ENCODE measurements around the gene SATB2. TPM values are rescaled to one million over a fixed set of nuclear protein-coding genes. Genes with fewer than 3 reads are reported as not detected.

SATB2 gene
- total RNA-seq, 1 experiment from 2014 or later = 16.5 TPM

GRCh38 chr2:199310771-199311585, 146.8 kb downstream of the SATB2 start:
- no peak overlapping the region for H3K27ac Mint-ChIP-seq (ENCODE audit: low read depth, unreplicated experiment)
- peaks cover 23% of the 10 kb centered on the region for H3K36me3 Mint-ChIP-seq (ENCODE audit: insufficient read depth, unreplicated experiment)
- no peaks in the 10 kb centered on the region for H3K27me3 Mint-ChIP-seq (ENCODE audit: insufficient read depth, unreplicated experiment)
- H3K4me1 Mint-ChIP-seq (ENCODE audit: insufficient read depth, unreplicated experiment) = no peaks in the 10 kb centered on the region
- ChIA-PET CTCF (no interaction called here), POLR2A (no interaction called here)
- H3K4me3 Mint-ChIP-seq (ENCODE audit: unreplicated experiment) = no peak overlapping the region
- H3K9me3 Mint-ChIP-seq (ENCODE audit: unreplicated experiment) = no peaks in the 10 kb centered on the region
- DNase-seq (ENCODE audit: unreplicated experiment) = no peak
- intact Hi-C loops (cut with micrococcal nuclease) = no loop called here
- TF ChIP-seq, protein P1, sequence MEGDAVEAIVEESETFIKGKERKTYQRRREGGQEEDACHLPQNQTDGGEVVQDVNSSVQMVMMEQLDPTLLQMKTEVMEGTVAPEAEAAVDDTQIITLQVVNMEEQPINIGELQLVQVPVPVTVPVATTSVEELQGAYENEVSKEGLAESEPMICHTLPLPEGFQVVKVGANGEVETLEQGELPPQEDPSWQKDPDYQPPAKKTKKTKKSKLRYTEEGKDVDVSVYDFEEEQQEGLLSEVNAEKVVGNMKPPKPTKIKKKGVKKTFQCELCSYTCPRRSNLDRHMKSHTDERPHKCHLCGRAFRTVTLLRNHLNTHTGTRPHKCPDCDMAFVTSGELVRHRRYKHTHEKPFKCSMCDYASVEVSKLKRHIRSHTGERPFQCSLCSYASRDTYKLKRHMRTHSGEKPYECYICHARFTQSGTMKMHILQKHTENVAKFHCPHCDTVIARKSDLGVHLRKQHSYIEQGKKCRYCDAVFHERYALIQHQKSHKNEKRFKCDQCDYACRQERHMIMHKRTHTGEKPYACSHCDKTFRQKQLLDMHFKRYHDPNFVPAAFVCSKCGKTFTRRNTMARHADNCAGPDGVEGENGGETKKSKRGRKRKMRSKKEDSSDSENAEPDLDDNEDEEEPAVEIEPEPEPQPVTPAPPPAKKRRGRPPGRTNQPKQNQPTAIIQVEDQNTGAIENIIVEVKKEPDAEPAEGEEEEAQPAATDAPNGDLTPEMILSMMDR (IDR thresholded peaks at IDR 0.05; ENCODE audit: unreplicated experiment) = no peak
- BruUV-seq (replicated peaks) = no TSS peak

- Mint-ChIP-seq H3K4me3 (ENCODE audit: unreplicated experiment) (no peak overlapping the region), H3K27me3 (ENCODE audit: insufficient read depth, unreplicated experiment) (no peaks in the 10 kb centered on the region), H3K27ac (ENCODE audit: low read depth, unreplicated experiment) (no peak overlapping the region), H3K4me1 (ENCODE audit: insufficient read depth, unreplicated experiment) (no peaks in the 10 kb centered on the region), H3K9me3 (ENCODE audit: unreplicated experiment) (no peaks in the 10 kb centered on the region), H3K36me3 (ENCODE audit: insufficient read depth, unreplicated experiment) (peaks cover 19% of the 10 kb centered on the region)
- ChIA-PET POLR2A (no interaction called here), CTCF (no interaction called here)
- TF ChIP-seq, protein P1 (IDR thresholded peaks at IDR 0.05; ENCODE audit: unreplicated experiment) = no peak
- no peak for DNase-seq (ENCODE audit: unreplicated experiment)
- intact Hi-C loops (cut with micrococcal nuclease) = no loop called here
- no TSS peak for BruUV-seq (replicated peaks)
These were observed 147.8 kb downstream of the SATB2 start for GRCh38 chr2:199309973-199310372.

DNA sequence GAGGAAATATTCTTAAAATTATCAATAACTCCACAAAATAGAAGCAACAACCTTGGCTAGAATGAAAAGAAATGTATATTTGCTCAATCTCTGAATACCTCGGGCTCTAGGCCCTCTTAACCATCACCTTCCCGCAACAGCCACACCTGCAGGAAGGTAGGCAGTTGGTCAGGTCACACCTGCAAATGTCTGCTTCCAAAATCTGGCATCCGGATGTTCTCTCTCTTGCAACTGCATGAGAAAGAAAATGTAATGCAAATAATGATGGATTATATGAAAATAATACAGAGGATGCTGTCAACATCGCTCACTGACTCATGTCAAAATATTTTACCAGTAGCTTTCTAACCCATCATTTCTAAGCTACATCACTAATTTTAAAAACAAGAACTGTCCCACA, 148.3 kb downstream of the SATB2 start:
- ChIA-PET CTCF (interaction anchor here (0.6 kb wide), 1 partner anchor 177 kb away, joined by 4 read pairs; no protein-coding TSS in a partner anchor), POLR2A (no interaction called here)
- no TSS peak for BruUV-seq (replicated peaks)
- H3K27me3 Mint-ChIP-seq (ENCODE audit: insufficient read depth, unreplicated experiment) = no peaks in the 10 kb centered on the region
- no peak overlapping the region for H3K27ac Mint-ChIP-seq (ENCODE audit: low read depth, unreplicated experiment)
- H3K4me3 Mint-ChIP-seq (ENCODE audit: unreplicated experiment) = no peak overlapping the region
- intact Hi-C loops (cut with micrococcal nuclease) = no loop called here
- TF ChIP-seq, protein P1 (IDR thresholded peaks at IDR 0.05; ENCODE audit: unreplicated experiment) = no peak
- no peaks in the 10 kb centered on the region for H3K4me1 Mint-ChIP-seq (ENCODE audit: insufficient read depth, unreplicated experiment)
- no peaks in the 10 kb centered on the region for H3K9me3 Mint-ChIP-seq (ENCODE audit: unreplicated experiment)
- peaks cover 19% of the 10 kb centered on the region for H3K36me3 Mint-ChIP-seq (ENCODE audit: insufficient read depth, unreplicated experiment)
- DNase-seq (ENCODE audit: unreplicated experiment) = no peak

- BruUV-seq (replicated peaks) = no TSS peak
- intact Hi-C loops (cut with micrococcal nuclease) = no loop called here
- H3K4me1 Mint-ChIP-seq (ENCODE audit: insufficient read depth, unreplicated experiment) = peaks cover 5% of the 10 kb centered on the region
These were observed 149.2 kb downstream of the SATB2 start for GRCh38 chr2:199308567-199308966.

More at GRCh38 chr2:199308567-199308966, 149.2 kb downstream of the SATB2 start:
- Mint-ChIP-seq H3K27me3 (ENCODE audit: insufficient read depth, unreplicated experiment) (no peaks in the 10 kb centered on the region), H3K9me3 (ENCODE audit: unreplicated experiment) (no peaks in the 10 kb centered on the region), H3K4me3 (ENCODE audit: unreplicated experiment) (no peak overlapping the region), H3K27ac (ENCODE audit: low read depth, unreplicated experiment) (no peak overlapping the region), H3K36me3 (ENCODE audit: insufficient read depth, unreplicated experiment) (peaks cover 19% of the 10 kb centered on the region)
- ChIA-PET POLR2A (no interaction called here), CTCF (interaction anchor here (0.6 kb wide), 1 partner anchor 176 kb away, joined by 4 read pairs; no protein-coding TSS in a partner anchor)
- DNase-seq (ENCODE audit: unreplicated experiment) = no peak
- TF ChIP-seq, protein P1 (IDR thresholded peaks at IDR 0.05; ENCODE audit: unreplicated experiment) = no peak

Measured in MCF 10A (cell line).